ENCODE data around the gene PPP1R37. TPM values are rescaled to one million over a fixed set of nuclear protein-coding genes. Genes with fewer than 3 reads are reported as not detected.

Gene PPP1R37
- total RNA-seq, 2 donors from 2014 or later: 21.7 to 22.9 TPM

- TF ChIP-seq CTCF (IDR thresholded peaks at IDR 0.05): no peak
- Histone ChIP-seq H3K27me3 (no peaks in the 10 kb centered on the region), H3K4me3 (no peak overlapping the region), H3K9me3 (no peaks in the 10 kb centered on the region), H3K27ac (no peak overlapping the region), H3K4me1 (no peaks in the 10 kb centered on the region), H3K36me3 (no peaks in the 10 kb centered on the region)
- no peak for DNase-seq (ENCODE audit: low spot score)
Observed at GRCh38 chr19:45128146-45128545, 35.2 kb downstream of the PPP1R37 start.

GRCh38 chr19:45128806-45129205 lies 35.8 kb downstream of the PPP1R37 start:
- DNase-seq (ENCODE audit: low spot score): no peak
- Histone ChIP-seq H3K27me3 (no peaks in the 10 kb centered on the region), H3K4me1 (no peaks in the 10 kb centered on the region), H3K36me3 (no peaks in the 10 kb centered on the region), H3K9me3 (no peaks in the 10 kb centered on the region), H3K27ac (no peak overlapping the region), H3K4me3 (no peak overlapping the region)
- no peak for TF ChIP-seq CTCF (IDR thresholded peaks at IDR 0.05)

GRCh38 chr19:45130236-45130635 lies 37.3 kb downstream of the PPP1R37 start:
- H3K36me3 ChIP-seq: no peaks in the 10 kb centered on the region
- no peaks in the 10 kb centered on the region for H3K4me1 ChIP-seq
- no peak for TF ChIP-seq CTCF (IDR thresholded peaks at IDR 0.05)
- H3K4me3 ChIP-seq: no peak overlapping the region
- no peaks in the 10 kb centered on the region for H3K27me3 ChIP-seq
- DNase-seq (ENCODE audit: low spot score): no peak
- no peak overlapping the region for H3K27ac ChIP-seq
- H3K9me3 ChIP-seq: no peaks in the 10 kb centered on the region

- no peaks in the 10 kb centered on the region for H3K36me3 ChIP-seq
- H3K9me3 ChIP-seq: no peaks in the 10 kb centered on the region
- no peak overlapping the region for H3K27ac ChIP-seq
- no peaks in the 10 kb centered on the region for H3K27me3 ChIP-seq
- no peak overlapping the region for H3K4me3 ChIP-seq
- no peak for DNase-seq (ENCODE audit: low spot score)
- H3K4me1 ChIP-seq: peaks cover 0 to under 1% of the 10 kb centered on the region in 2 donors
- TF ChIP-seq CTCF (IDR thresholded peaks at IDR 0.05): peak in 1 of 2 donors; percentile 41
Observed at GRCh38 chr19:45130888-45131615, 38.1 kb downstream of the PPP1R37 start.

- Histone ChIP-seq H3K4me3 (no peak overlapping the region), H3K9me3 (no peaks in the 10 kb centered on the region), H3K4me1 (peaks cover 0 to 24% of the 10 kb centered on the region in 2 donors), H3K36me3 (no peaks in the 10 kb centered on the region), H3K27ac (no peak overlapping the region), H3K27me3 (no peaks in the 10 kb centered on the region)
- no peak for DNase-seq (ENCODE audit: low spot score)
- TF ChIP-seq CTCF (IDR thresholded peaks at IDR 0.05): no peak
Observed at GRCh38 chr19:45133661-45134060, 40.7 kb downstream of the PPP1R37 start.

Data from right atrium auricular region (tissue), 2 donors.